T-helper 1 cell (primary cell): Measurements from ENCODE around the gene TBC1D22A.

ENCODE experiments used
- DNase-seq, 5 donors: peaks; one replicate each; pipeline ENCODE4 v3.0.0-alpha.2; 2012 to 2020

Gene TBC1D22A

DNA sequence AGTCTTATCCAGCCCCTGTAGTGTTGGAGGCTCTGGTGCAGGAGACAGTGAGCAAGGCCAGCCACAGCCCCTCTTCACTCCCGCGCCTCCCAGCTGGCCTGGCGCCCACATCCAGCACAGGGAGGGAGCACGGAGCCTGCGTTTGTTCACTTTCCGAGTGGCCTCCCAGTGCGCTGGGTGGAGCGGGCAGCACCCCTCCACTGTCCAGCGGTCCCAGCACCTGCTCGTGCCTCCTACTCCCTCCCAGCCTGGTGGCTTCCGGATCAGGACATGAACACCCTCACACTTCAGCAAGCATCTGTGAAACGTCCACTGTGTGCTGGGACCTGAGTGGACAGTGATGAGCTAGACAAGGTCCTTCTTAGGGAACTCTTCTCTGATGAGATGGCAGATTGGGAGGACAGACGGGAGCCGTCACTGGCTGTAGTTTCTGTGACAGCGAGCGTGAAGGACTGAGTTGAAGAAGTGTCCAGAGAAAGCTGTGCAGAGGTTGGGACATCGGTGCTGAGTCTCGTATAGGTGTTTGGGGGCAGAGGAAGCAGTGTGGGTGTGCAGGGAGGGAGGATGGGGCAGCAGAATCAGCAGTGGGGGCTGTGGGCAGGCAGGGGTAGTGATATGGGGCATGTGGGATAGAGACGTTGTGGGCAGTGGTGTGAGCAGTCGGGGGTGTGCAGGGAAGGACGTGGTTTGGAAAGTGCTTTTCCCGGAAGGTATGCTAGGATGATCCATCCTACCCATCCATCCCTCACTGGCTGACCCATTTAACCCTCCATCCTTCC, 256.8 kb downstream of the TBC1D22A start:
- no peak for DNase-seq

GRCh38 chr22:47020166-47020565, 257.7 kb downstream of the TBC1D22A start:
- no peak for DNase-seq

GRCh38 chr22:47021371-47022074, 259.1 kb downstream of the TBC1D22A start:
- no peak for DNase-seq

DNA sequence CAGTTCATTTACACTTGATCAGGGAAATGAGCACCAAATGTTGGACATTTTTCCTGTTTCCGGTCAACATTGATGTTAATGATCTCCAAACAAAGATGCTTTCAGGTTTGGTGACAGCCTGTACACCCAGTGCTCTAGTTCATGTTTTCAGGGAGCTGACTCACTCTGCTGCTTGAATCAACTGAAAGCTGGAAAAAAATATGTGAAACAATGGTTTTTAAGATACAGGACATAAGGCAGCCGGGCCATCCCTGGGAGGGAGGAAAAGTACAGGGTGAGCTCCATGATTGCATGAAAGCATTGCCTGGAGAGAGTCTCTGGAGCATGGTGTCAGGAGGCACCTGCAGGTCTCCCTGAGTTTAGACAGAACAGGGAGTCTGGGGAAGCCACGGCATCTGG, 259.6 kb downstream of the TBC1D22A start:
- DNase-seq = no peak

- no peak for DNase-seq
Observed at GRCh38 chr22:47022475-47022874, 260.0 kb downstream of the TBC1D22A start.

DNA sequence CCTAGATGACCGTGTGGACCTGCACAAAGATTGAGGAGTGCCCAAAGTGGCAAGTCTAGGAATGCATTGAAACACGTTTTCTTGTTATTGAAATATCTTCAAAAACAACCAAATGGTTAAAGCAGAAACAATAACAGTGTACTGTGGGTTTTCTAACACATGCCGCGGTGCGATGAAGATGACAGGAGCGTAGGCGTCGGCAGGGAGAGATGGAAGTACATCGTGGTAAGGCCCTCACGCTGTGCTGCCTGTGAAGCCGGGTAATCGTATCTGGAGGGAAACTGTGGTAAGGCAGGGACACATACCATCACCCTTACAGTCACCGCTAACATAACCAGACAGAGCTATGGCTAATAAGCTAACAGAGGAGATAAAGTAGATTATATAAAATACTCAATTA, 261.4 kb downstream of the TBC1D22A start:
- no peak for DNase-seq

- no peak for DNase-seq
Observed at GRCh38 chr22:47027766-47028165, 265.3 kb downstream of the TBC1D22A start.

DNA sequence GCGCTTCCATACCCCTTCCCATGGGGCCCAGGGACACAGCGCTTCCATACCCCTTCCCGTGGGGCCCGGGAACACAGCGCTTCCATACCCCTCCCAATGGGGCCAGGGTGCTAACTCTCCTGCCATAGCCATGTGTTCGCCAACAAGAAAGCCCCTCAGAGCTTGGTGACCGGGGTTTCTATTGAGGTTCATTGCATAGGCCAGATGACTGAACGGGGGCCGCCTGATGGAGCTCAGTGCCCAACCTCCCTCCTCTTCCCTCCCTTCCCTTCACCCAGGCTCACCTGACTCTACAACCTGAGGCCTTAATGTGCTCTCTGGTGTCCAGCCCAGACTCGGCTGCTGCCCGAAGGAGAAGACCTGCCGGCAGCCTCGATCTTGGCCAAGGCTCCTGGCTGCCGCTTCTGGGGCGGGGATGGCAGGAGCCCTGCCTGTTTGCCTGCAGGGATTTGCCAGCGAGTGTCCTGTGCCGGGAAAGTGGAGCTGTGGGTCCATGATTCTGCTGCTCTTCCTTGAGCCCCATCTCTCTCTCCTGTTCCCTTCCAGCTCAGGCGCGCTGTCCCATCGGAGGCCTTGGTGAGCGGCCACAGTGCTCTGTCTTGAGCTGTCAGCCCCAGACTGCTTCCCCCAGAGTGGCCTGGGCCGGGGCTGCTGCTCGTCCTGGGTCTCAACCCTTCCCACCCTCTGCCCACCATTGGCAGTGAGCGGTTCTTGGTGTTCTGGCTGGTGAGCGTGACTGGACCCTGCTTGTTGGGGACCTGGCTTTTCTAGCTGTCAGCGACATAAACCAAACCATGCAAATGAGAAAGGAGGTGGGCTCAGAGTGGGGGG, 267.0 kb downstream of the TBC1D22A start:
- DNase-seq = no peak

- DNase-seq = no peak
Observed at GRCh38 chr22:47030143-47030661, 267.8 kb downstream of the TBC1D22A start.

DNA sequence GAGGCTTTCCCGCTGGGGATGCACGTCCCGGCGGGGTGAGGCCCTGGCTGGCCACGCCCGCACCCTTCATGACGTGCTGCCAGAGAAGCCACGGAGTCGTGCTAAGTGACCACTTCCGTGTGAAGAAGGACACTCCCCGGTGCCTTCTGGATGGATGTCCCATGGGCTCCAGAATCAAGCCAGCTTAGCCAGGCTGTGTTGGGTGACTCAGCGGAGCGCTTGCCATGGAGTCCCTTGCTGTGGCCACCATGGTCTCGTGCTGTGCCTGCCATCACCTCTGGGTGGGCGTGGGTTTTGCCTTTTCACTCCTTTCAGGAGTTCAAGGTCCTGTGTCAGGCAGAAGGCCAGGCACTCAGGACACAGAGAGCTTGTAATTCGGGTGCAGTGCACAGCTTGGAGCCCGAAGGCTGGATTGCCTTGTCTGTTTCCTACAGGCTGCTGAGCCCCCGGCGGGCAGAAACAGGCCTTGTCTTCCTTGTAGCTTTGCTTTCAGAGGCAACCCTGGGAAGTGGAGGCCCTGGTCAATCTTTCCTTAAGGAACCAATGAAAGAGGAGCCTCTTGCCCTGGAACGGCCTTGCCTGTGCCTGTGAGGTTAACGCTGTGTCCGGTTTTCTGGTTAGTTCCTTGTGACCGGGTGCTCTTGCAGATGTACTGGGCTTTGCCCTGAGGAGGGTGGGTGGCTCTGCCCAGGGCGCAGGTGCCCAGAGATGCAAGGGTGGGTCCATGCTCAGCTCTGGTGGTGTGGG, 268.6 kb downstream of the TBC1D22A start:
- no peak for DNase-seq

DNA sequence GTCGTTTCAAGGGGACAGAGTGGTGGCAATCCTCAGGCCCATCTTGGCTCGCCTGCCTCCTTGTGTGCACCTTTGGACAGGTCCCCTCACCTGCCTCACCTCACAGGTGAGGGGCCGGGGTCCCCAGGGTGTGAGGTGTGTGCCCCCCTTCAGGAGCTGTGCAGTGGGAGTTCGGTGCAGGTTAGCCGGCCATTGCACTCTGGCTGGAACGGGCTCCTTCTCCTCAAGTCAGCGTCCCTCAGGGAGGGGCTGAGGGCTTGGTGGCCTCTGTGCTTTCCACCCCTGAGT, 269.1 kb downstream of the TBC1D22A start:
- DNase-seq = no peak

- DNase-seq = no peak
Observed at GRCh38 chr22:47032091-47032943, 269.9 kb downstream of the TBC1D22A start.

DNA sequence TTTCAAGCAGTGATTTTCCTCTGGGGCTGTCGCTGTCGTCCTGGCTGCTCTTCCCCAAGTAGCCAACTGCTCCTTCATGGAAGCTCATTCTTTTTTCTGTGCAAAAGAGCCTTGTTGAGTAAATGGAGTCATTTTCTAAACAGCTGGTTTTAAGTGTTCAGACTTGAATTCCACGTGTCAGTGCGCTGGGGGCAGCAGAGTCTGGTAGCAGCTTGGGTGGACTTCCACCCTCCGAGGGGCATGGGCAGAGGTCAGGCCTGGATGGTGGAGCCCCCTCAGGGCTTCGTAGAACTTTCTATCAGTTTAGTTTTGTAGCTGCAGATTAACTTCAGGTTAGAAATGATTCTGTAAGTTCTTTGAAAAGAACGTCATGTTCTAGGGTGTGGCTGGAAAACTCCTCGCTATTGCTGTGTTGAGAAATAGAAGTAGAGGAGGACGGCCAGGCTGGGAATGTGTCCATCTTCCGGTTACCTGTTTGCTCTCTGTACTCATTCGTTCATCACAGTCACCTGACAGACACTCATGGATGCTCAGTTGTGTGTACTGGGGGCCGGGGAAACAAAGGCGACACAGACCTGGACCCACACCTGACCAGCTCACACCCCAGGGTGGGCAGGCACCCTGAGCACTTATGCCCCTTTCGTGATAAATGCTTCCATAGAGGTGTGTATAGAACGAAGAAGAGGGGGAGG, 270.7 kb downstream of the TBC1D22A start:
- no peak for DNase-seq

DNA sequence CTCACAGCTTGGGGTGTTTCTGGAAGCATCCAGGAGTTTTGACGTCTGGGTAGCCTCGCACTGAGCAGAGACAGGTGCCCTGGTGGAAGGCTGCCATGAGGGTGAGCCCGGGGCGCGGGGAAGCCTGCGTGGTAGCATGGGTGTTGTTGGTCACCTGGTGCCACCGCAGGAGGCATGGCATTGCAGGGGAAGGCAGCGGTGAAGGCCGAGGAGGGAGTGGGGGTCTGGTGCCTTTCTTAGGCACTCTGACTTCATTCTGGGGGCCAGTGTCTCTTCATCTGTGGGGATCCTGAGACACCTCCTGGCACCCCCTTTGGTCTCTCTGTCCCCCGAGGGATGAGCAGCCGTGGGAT, 271.2 kb downstream of the TBC1D22A start:
- no peak for DNase-seq

- no peak for DNase-seq
Observed at GRCh38 chr22:47034076-47034808, 271.8 kb downstream of the TBC1D22A start.

GRCh38 chr22:47034905-47035419, 272.5 kb downstream of the TBC1D22A start:
- no peak for DNase-seq

GRCh38 chr22:47035425-47035881, 273.0 kb downstream of the TBC1D22A start:
- DNase-seq = no peak

DNA sequence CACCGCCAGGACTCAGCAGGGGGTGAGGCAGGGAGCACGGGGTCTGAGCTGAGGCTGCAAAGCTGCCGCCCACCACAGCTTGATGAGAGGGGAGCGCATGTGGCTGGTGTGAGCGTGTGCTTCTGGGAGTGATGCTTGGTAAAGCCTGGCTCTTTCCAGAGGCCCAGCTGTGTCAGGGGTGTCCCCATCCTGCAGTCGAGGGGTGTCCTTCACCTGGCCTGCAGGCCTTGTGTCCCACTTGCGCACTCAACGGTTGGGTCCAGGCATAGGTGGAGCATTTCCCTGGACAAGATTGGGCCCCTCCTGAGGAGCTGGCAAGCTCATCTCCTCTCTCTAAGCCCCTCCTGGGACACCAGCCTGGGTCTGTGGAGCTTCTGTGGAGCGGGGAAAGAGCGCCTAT, 273.9 kb downstream of the TBC1D22A start:
- DNase-seq = no peak

- DNase-seq = no peak
Observed at GRCh38 chr22:47036936-47037485, 274.6 kb downstream of the TBC1D22A start.
